Body of pancreas (tissue), 4 donors: ENCODE results near the gene ARMS2.

Source experiments
- POLR2A ChIP-seq, 3 donors: fragments of 450-650 bp; IDR thresholded peaks; one replicate each; pipeline ENCODE4 v1.6.1; 2016; ENCODE audit warnings: antibody characterized with exemption in 3 of 3, mild to moderate bottlenecking in 2 of 3
- TF ChIP-seq, protein P1 (sequence below), 7 experiments: fragments of 450-650 bp in 4 of 7; fragments of 200-600 bp in 3 of 7; sonication (generic) in 3 of 7; IDR thresholded peaks; one replicate each; pipeline ENCODE4 v1.5.1; 2016 to 2019; ENCODE audit warnings: antibody characterized with exemption in 7 of 7

DNA sequence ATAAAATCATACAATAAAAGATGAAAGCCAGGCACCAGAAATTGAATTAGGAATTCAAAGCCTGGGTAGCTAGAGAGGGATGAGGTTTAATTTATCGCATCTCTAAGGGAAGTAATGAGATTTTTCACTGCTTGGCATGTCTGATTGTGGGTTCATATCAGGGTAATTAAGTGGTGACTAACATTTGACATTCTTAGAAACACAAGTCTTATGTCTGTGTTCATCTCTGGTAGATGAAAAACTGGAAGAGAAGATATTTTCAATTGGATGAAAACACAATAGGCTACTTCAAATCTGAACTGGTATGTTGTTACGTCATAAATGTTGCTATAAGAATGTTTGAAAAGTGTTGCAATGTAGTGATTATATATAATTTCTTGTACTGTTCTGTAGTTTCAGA lies 36.8 kb upstream of the ARMS2 start:
- TF ChIP-seq, protein P1, sequence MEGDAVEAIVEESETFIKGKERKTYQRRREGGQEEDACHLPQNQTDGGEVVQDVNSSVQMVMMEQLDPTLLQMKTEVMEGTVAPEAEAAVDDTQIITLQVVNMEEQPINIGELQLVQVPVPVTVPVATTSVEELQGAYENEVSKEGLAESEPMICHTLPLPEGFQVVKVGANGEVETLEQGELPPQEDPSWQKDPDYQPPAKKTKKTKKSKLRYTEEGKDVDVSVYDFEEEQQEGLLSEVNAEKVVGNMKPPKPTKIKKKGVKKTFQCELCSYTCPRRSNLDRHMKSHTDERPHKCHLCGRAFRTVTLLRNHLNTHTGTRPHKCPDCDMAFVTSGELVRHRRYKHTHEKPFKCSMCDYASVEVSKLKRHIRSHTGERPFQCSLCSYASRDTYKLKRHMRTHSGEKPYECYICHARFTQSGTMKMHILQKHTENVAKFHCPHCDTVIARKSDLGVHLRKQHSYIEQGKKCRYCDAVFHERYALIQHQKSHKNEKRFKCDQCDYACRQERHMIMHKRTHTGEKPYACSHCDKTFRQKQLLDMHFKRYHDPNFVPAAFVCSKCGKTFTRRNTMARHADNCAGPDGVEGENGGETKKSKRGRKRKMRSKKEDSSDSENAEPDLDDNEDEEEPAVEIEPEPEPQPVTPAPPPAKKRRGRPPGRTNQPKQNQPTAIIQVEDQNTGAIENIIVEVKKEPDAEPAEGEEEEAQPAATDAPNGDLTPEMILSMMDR (IDR thresholded peaks at IDR 0.05) = no peak
- TF ChIP-seq POLR2A (IDR thresholded peaks at IDR 0.05) = no peak
